IPS DF 19.7 (cell line): ENCODE results near the gene FBXL22.

ENCODE experiments used
- DNase-seq: peaks from one replicate; pipeline ENCODE4 v3.0.0-alpha.2; 2013; ENCODE audit warnings: low read depth, low spot score

FBXL22 gene

GRCh38 chr15:63593705-63594671 is 3.2 kb upstream of the FBXL22 start:
- DNase-seq = no peak

GRCh38 chr15:63595065-63595464 is 2.1 kb upstream of the FBXL22 start:
- no peak for DNase-seq

- DNase-seq = no peak
Observed at GRCh38 chr15:63595688-63596087, 1.5 kb upstream of the FBXL22 start.

- no peak for DNase-seq
Observed at GRCh38 chr15:63596676-63597037, 530 bp upstream of the FBXL22 start.

- DNase-seq = no peak
Observed at GRCh38 chr15:63597821-63598220, 634 bp downstream of the FBXL22 start.

- no peak for DNase-seq
Observed at GRCh38 chr15:63598473-63599400, 1.6 kb downstream of the FBXL22 start.

GRCh38 chr15:63599401-63600000 is 2.3 kb downstream of the FBXL22 start:
- no peak for DNase-seq

GRCh38 chr15:63600001-63600615 is 2.9 kb downstream of the FBXL22 start:
- DNase-seq = no peak

GRCh38 chr15:63600616-63601025 is 3.4 kb downstream of the FBXL22 start:
- no peak for DNase-seq

- no peak for DNase-seq
Observed at GRCh38 chr15:63601026-63601703, 4.0 kb downstream of the FBXL22 start.

- DNase-seq = no peak
Observed at GRCh38 chr15:63601704-63602185, 4.6 kb downstream of the FBXL22 start.

GRCh38 chr15:63602595-63602994 is 5.4 kb downstream of the FBXL22 start:
- no peak for DNase-seq

GRCh38 chr15:63603516-63603915 is 6.3 kb downstream of the FBXL22 start:
- no peak for DNase-seq

- no peak for DNase-seq
Observed at GRCh38 chr15:63604281-63604680, 7.1 kb downstream of the FBXL22 start.

GRCh38 chr15:63605036-63605435 is 7.8 kb downstream of the FBXL22 start:
- no peak for DNase-seq

GRCh38 chr15:63605816-63606215 is 8.6 kb downstream of the FBXL22 start:
- no peak for DNase-seq

GRCh38 chr15:63606308-63606707 is 9.1 kb downstream of the FBXL22 start:
- no peak for DNase-seq

- DNase-seq = no peak
Observed at GRCh38 chr15:63608989-63609388, 11.8 kb downstream of the FBXL22 start.

- DNase-seq = no peak
Observed at GRCh38 chr15:63609448-63609847, 12.3 kb downstream of the FBXL22 start.

- DNase-seq = peak; percentile 80
Observed at GRCh38 chr15:63610209-63610841, 13.1 kb downstream of the FBXL22 start.
